Embryonic facial prominence (tissue), 1 donor: ENCODE data around the gene LDHAL6A.

Experiments
- DNase-seq: peaks from one replicate; pipeline ENCODE4 v3.0.0-alpha.2; 2016; ENCODE audit errors: extremely low spot score

LDHAL6A gene

DNA sequence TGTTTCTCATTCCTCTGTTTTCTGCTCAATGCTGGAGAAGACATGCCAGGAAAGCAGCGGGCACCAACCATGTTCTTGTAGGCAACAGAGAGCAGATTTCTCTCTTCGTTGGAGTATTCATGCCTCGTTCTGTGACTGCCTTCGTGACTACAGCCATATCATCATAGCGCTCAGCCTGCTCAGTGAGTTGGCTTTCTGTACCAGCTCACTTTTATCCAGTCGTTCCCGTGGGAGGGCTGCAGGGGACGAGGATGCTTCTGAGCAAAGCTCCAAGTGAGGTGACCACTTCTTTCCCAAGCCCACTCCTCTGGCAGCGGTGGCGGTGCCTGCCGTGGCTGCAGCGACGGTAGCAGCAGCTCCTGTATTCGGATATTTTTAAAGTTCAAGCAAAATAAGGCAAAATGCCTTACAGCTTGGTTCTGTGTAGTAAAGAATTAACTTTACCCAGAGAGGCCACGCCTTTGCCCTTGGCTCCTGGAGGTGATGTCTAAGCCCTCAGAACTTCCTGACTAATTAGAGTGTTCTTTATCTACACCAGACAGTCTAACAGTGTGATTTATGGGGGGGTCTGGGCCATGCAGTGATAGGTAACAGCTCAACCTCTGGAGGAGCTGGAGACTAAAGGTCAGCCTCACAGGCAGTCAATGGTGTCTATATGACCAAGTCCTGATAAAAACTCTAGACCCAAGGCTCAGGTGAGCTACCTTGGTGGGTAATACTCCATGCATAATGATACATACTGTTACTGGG, 35.3 kb downstream of the LDHAL6A start:
- no peak for DNase-seq

DNA sequence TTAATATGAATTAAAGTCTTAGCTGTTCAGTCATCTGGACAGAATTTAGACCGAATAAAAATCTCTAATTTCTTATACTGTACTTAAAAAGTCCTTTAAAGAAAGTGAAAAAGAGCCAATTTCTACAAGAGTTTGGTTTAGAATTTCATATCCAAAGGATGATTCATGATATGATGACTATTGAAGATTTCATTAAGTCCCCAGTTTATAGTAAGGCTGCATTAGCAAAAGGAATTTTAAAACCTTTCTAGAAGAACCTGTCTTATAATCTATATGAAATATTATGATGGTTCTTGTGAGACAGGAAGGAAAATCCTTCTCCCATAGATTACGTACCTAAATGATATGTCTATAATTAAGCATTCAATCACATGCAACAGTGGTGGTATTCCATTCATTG, 36.3 kb downstream of the LDHAL6A start:
- DNase-seq = no peak

DNA sequence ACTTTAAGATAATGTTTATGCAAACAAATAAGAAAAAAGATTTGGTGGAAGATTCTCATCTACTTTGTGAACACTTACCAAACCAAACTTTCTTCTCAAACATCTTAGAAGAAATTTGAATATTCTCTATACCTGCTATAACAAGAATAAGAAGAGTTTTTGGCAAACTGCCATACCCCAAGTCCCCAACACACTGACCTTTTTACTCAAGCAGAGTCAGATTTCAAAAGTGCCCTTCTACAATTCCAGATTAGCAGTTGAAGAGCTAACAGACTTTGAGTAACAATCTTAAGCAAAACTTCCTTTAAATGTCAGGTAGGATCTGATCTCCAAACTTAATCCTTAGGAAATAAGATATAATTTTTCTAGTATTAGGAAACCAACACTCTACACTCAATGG, 37.2 kb downstream of the LDHAL6A start:
- DNase-seq = no peak

- no peak for DNase-seq
Observed at GRCh38 chr11:18493310-18493709, 37.7 kb downstream of the LDHAL6A start.

DNA sequence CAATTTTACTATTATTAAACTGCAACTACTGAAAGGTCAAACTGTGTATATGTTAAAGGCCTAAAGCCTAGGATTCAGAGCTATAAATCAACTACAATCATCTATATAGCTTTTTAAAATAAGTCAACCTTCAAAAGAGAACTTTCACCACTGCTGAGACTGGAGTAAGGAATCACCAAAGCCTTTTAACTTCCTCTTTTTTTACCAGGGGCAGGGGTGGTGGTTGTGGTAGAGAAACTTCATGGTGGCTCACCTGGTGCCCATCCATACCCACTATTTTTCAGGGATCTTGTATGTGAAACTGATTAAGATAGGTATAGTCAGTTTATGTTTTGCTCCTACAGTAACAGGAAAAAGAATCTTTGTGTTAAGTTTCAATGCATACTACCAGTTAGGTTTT, 39.6 kb downstream of the LDHAL6A start:
- DNase-seq = no peak

DNA sequence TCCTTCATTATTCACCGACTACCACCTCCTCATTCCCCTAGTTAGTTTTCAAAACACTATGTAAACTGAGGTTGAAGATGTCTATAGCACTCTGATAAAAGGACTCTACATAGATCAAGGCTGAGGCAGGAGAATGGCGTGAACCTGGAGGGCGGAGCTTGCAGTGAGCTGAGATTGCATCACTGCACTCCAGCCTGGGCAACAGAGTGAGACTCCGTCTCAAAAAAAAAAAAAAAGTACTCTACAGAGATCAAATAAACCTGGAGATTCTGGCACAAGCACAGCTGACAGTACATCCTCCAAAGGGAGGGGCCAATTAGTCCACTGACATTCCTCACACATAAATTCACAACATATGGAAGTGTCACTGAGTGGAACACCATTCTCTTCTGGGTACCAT, 40.0 kb downstream of the LDHAL6A start:
- DNase-seq = no peak

DNA sequence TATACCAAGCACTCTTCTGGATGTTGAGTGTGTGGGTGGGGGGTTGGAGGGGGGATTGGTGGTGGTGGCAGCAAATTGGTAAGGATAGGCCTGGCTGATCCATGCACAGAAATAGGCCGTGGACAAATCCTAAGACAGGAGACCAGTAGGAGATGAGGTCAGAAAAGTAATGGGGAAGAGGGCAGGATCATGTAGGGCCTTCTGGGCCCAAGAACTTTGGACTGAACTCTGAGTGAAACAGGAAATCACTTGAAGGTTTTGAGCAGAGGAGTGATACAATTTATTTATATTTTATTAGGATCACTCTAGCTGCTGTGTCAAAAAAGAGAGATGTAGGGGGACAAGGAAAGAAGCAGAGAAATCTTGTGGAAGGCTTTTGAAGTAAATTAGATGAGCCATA, 42.4 kb downstream of the LDHAL6A start:
- DNase-seq = no peak

DNA sequence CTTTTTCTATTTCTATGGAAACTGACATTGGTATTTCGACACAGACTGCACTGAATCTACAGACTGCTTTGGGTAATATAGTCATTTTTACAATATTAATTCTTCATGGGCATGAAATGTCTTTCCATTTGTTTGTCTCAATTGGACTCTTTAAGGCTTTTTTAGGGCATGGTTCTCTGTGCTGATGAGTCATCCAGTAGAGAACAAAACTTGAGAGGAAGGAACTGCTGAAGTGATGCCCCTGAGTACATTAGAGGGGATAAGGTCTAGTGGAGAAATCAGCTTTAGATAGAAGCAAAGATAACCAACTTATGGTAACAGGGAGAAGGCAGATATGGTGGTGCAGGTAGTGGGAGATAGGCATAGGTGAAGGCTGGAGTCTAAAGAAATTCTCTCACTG, 46.0 kb downstream of the LDHAL6A start:
- DNase-seq = no peak

- DNase-seq = no peak
Observed at GRCh38 chr11:18502352-18502751, 46.7 kb downstream of the LDHAL6A start.

DNA sequence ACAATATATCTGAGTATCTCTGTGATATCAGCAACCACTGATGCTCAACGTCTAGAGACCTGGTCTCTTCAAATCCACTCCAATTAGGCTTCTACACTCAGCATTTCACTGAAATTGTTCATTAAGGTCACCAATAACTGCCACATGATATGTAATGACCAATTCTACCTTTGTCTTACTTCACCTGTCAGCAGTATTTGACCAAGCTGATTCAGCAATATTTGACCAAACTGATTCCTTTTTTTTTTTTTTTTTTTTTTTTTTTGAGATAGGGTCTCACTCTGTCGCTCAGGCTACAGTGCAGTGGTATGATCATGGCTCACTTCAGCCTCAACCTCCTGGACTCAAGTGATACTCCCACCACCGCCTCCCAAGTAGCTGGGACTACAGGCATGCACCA, 65.5 kb downstream of the LDHAL6A start:
- no peak for DNase-seq

DNA sequence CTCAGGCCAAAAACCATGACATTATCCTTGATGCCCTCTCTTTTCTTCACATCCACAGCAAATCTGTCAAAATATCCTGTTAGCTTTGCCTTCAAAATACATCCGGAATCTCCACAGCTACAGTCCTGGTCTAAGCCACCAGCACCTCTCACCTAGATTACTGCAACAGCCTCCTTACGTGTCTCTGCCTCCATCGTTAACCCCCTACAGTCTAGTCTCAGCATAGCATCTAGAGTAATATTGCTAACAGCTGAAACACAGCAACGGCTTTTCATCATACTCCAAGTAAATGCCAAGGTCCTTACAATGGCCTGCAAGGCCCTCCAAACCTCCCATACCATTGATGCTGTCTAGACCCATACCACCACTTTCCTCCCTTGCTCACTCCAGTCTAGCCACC, 66.7 kb downstream of the LDHAL6A start:
- DNase-seq = no peak

- DNase-seq = no peak
Observed at GRCh38 chr11:18523084-18523483, 67.4 kb downstream of the LDHAL6A start.

- DNase-seq = no peak
Observed at GRCh38 chr11:18524248-18524647, 68.6 kb downstream of the LDHAL6A start.

DNA sequence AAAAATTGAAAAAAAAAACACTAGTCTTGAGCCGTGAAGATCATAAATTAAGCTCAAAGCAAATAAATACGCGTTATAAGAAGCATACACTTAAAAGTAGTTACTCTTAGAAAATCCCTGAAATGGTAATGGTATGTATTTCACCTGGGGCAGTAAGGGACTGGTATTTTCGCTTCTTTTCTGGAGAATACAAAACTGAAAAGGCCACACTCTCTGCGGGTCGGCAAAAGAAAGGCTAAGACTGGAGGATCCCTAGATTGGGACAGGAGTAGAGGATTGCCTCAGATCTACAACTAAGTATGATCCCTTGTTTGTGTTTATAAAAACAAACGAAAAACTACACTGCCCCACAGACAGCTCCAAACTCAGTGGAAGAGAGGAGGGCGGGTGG, 70.5 kb downstream of the LDHAL6A start:
- DNase-seq = no peak

GRCh38 chr11:18526521-18527296, 71.1 kb downstream of the LDHAL6A start, which contains the start of gene TSG101:
TSG101 (minus strand) TSS chr11:18526942; CDS start chr11:18526816, 126 bp downstream.
- DNase-seq = peak; percentile 90

GRCh38 chr11:18527512-18527911, 71.9 kb downstream of the LDHAL6A start:
- no peak for DNase-seq
